ENCODE data around the gene OR11L1. TPM values are rescaled to one million over a fixed set of nuclear protein-coding genes. Genes with fewer than 3 reads are reported as not detected.

Gene OR11L1
- total RNA-seq, 1 donor from 2014 or later, result not detected

DNA sequence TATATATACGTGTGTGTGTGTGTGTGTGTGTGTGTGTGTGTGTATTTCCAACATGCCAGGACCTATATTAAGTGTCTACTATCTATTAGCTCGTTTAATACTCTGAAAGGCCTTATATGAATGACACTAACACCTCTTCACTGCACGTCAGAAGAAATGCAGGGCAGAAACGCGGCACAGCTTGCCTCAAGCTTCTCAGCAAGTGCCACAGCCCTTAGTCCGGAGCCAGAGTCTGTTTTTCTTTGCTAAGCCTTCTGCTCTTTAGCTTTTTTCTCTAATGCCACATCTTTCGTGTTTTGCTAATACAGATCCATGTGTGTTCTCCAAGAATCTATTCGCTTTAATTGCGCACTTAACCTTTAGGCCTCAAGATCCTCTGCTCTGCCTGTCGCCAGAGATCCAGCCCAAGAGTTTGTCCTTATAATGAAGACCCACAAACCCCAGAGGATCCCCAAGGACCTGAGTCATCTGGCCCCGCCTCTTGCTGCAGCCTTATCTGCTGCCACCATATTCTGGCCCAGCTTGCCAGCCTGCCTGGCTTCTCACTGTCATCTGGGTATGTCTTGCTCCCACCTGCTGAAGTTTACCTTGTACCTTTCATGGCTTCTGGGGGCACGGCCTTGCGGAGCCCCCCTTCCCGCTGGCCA, 13.3 kb upstream of the OR11L1 start:
- peaks cover 9% of the 10 kb centered on the region for H3K36me3 Mint-ChIP-seq (ENCODE audit: low read depth, unreplicated experiment)
- TF ChIP-seq, protein P1, sequence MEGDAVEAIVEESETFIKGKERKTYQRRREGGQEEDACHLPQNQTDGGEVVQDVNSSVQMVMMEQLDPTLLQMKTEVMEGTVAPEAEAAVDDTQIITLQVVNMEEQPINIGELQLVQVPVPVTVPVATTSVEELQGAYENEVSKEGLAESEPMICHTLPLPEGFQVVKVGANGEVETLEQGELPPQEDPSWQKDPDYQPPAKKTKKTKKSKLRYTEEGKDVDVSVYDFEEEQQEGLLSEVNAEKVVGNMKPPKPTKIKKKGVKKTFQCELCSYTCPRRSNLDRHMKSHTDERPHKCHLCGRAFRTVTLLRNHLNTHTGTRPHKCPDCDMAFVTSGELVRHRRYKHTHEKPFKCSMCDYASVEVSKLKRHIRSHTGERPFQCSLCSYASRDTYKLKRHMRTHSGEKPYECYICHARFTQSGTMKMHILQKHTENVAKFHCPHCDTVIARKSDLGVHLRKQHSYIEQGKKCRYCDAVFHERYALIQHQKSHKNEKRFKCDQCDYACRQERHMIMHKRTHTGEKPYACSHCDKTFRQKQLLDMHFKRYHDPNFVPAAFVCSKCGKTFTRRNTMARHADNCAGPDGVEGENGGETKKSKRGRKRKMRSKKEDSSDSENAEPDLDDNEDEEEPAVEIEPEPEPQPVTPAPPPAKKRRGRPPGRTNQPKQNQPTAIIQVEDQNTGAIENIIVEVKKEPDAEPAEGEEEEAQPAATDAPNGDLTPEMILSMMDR (IDR thresholded peaks at IDR 0.05; ENCODE audit: unreplicated experiment), result no peak
- peaks cover 12% of the 10 kb centered on the region for H3K9me3 Mint-ChIP-seq (ENCODE audit: unreplicated experiment)
- H3K27me3 Mint-ChIP-seq (ENCODE audit: unreplicated experiment), result peaks cover 9% of the 10 kb centered on the region
- H3K4me1 Mint-ChIP-seq (ENCODE audit: unreplicated experiment), result no peaks in the 10 kb centered on the region
- H3K4me3 Mint-ChIP-seq (ENCODE audit: unreplicated experiment), result no peak overlapping the region
- H3K27ac Mint-ChIP-seq (ENCODE audit: unreplicated experiment), result no peak overlapping the region
- DNase-seq (ENCODE audit: low spot score), result no peak

DNA sequence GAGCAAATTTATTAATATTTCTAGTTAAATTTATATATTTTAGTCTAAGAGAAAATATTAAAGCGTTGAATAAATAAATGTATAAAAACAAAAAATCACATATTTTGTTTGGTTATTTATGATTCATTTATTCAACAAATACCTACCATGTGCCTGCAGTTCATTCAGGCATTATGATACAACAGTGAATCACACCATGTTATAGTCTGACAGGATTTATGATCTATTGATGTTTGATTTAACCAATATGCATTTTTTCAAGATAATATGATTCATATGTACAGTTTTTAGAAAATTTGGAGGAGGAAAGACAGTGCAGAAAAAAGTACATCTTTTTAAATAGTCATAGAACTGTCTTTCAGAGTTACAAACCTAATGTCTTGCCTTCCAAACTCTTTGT, 7.9 kb upstream of the OR11L1 start:
- Mint-ChIP-seq H3K36me3 (ENCODE audit: low read depth, unreplicated experiment) (no peaks in the 10 kb centered on the region), H3K27me3 (ENCODE audit: unreplicated experiment) (peaks cover 4% of the 10 kb centered on the region), H3K9me3 (ENCODE audit: unreplicated experiment) (no peaks in the 10 kb centered on the region), H3K4me3 (ENCODE audit: unreplicated experiment) (no peak overlapping the region), H3K27ac (ENCODE audit: unreplicated experiment) (no peak overlapping the region), H3K4me1 (ENCODE audit: unreplicated experiment) (no peaks in the 10 kb centered on the region)
- TF ChIP-seq, protein P1 (IDR thresholded peaks at IDR 0.05; ENCODE audit: unreplicated experiment), result no peak
- DNase-seq (ENCODE audit: low spot score), result no peak

DNA sequence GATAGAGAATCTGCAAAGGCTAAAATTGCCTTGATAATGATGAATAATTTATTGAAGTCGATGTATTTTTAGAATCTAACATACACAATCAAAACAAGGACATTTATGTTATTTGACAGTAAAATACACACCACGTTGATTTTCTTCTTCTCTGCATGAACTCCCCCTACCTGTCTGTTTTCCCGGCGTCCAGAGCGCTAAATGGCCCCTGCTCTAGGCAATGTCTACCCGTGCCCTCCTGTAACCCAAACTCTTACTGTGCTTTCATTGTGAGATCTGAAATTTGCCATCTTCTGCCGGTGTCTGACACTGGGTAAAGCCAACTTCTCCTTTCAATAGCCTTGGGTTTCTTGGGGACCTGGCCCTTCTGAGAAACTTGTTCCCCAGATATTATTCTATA, 6.7 kb upstream of the OR11L1 start:
- no peaks in the 10 kb centered on the region for H3K4me1 Mint-ChIP-seq (ENCODE audit: unreplicated experiment)
- no peak for DNase-seq (ENCODE audit: low spot score)
- H3K9me3 Mint-ChIP-seq (ENCODE audit: unreplicated experiment), result no peaks in the 10 kb centered on the region

DNA sequence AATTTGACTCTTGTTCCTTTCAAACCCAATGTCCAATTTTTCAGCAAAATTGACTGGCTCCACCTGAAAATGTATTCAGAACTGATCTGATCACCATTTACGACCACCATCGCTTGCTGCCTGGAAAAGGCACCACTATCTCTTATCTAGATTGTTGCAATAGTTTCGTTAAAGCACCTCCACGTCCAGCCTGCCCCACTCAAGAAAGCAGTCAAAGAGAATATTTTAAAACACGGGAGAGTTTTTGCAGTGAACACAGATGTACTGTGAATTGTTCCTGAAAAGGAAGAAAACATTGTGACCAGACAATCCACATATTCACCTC, 4.0 kb upstream of the OR11L1 start:
- Mint-ChIP-seq H3K27ac (ENCODE audit: unreplicated experiment) (no peak overlapping the region), H3K4me3 (ENCODE audit: unreplicated experiment) (no peak overlapping the region), H3K4me1 (ENCODE audit: unreplicated experiment) (no peaks in the 10 kb centered on the region), H3K9me3 (ENCODE audit: unreplicated experiment) (peaks cover 6% of the 10 kb centered on the region), H3K36me3 (ENCODE audit: low read depth, unreplicated experiment) (no peaks in the 10 kb centered on the region), H3K27me3 (ENCODE audit: unreplicated experiment) (peaks cover 6% of the 10 kb centered on the region)
- TF ChIP-seq, protein P1 (IDR thresholded peaks at IDR 0.05; ENCODE audit: unreplicated experiment), result no peak
- no peak for DNase-seq (ENCODE audit: low spot score)

More for the DNA sequence above, 6.7 kb upstream of the OR11L1 start:
- Mint-ChIP-seq H3K4me3 (ENCODE audit: unreplicated experiment) (no peak overlapping the region), H3K36me3 (ENCODE audit: low read depth, unreplicated experiment) (no peaks in the 10 kb centered on the region), H3K27ac (ENCODE audit: unreplicated experiment) (no peak overlapping the region), H3K27me3 (ENCODE audit: unreplicated experiment) (peaks cover 9% of the 10 kb centered on the region)
- TF ChIP-seq, protein P1 (IDR thresholded peaks at IDR 0.05; ENCODE audit: unreplicated experiment), result no peak

DNA sequence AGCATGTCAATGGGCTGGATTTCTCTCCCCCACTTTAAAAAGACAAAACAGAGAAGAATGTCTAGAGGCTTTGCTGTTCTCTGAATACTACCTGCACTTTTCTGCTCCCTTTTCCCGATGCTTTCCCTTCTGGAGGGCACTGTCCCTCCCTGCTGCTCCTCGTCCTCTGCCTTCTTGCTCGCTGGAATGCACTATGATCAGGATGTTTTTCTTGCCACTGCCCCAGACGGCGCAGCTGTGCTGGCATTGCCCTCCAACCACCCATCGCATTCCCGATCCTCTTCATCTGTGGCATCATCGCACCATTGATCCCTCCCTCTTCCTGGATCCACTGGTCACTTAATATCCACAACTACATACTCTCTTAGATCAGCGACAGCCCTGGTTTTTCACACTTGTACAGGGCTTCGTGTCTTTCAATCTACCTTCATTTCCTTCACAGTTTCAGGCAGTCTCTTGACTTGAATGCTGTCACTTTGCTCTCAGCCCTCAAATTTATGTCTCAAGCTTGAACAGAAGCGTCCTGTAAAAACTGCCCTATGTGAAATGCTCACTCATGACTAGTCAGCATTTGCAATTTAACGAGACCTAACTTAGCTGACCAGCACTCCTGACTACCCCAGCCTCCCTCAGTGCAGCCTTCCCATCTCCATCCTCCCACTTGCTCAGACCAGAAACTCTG, 3.5 kb upstream of the OR11L1 start:
- Mint-ChIP-seq H3K9me3 (ENCODE audit: unreplicated experiment) (peaks cover 6% of the 10 kb centered on the region), H3K27ac (ENCODE audit: unreplicated experiment) (no peak overlapping the region), H3K4me1 (ENCODE audit: unreplicated experiment) (no peaks in the 10 kb centered on the region), H3K4me3 (ENCODE audit: unreplicated experiment) (no peak overlapping the region), H3K27me3 (ENCODE audit: unreplicated experiment) (peaks cover 6% of the 10 kb centered on the region), H3K36me3 (ENCODE audit: low read depth, unreplicated experiment) (no peaks in the 10 kb centered on the region)
- DNase-seq (ENCODE audit: low spot score), result no peak
- TF ChIP-seq, protein P1 (IDR thresholded peaks at IDR 0.05; ENCODE audit: unreplicated experiment), result no peak
